ENCODE results near the gene SPTB. TPM values are rescaled to one million over a fixed set of nuclear protein-coding genes. Genes with fewer than 3 reads are reported as not detected.

The SPTB gene
- total and polyA plus RNA-seq, 8 donors: under 0.01 to 3.5 (median 0.55) TPM; not detected in 2

DNA sequence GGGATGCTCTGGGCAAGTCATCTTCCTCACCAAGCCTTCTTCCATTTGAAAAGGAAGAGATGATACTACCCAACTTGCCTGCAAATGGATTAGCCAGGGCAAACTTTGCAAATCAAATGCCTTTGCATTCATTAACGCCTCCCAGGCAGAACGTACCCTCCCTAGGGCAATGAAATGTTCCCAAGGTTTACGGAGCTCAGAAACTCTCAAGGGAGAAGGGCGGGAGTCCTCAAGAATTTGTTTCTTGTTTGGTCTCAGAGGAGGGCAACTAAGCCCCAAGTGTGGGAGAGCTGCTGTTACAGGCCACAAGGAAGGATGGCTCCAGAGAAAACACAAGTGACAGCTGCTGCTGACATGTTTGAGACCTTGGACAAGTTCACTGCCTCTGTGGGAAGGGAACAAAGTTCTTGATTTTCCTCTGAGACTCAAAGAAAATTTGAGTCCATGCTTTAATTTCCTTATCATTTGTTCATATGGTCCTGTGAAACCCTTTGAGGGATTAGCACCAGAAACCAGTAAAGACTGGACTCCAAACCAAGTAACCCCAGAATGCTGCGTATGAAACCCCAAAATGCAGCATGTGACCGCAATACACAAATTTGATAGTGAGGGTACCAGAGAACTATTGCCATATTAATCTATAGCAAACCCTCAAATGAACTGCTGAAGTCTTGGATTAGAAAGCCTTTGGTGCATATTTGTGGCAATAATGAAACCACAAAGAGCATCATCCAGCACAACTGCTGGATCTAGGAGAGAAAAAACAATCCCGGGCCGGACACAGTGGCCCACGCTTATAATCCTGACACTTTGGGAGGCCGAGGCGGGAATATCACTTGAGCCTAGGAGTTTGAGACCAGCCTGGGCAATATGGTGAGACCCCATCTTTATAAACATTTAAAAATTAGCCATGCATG lies 22.9 kb downstream of the SPTB start:
- no peaks in the 10 kb centered on the region for H3K4me1 ChIP-seq
- intact Hi-C loops (cut with DNase I; ENCODE audit: low total_unique reads): no loop called here
- no peaks in the 10 kb centered on the region for H3K36me3 ChIP-seq
- H3K4me3 ChIP-seq: no peak overlapping the region
- WGBS, 5 donors: 76 to 82% (median 79%) methylated on average over 11 of the region's 11 CpGs
- DNase-seq: no peak
- H3K9me3 ChIP-seq: no peaks in the 10 kb centered on the region
- peaks cover 0 to 31% (median 0%) of the 10 kb centered on the region in 3 donors for H3K27me3 ChIP-seq
- TF ChIP-seq EP300 (IDR thresholded peaks at IDR 0.05) (no peak), POLR2AphosphoS5 (IDR thresholded peaks at IDR 0.05) (no peak), POLR2A (IDR thresholded peaks at IDR 0.05) (no peak)
- TF ChIP-seq, protein P1, sequence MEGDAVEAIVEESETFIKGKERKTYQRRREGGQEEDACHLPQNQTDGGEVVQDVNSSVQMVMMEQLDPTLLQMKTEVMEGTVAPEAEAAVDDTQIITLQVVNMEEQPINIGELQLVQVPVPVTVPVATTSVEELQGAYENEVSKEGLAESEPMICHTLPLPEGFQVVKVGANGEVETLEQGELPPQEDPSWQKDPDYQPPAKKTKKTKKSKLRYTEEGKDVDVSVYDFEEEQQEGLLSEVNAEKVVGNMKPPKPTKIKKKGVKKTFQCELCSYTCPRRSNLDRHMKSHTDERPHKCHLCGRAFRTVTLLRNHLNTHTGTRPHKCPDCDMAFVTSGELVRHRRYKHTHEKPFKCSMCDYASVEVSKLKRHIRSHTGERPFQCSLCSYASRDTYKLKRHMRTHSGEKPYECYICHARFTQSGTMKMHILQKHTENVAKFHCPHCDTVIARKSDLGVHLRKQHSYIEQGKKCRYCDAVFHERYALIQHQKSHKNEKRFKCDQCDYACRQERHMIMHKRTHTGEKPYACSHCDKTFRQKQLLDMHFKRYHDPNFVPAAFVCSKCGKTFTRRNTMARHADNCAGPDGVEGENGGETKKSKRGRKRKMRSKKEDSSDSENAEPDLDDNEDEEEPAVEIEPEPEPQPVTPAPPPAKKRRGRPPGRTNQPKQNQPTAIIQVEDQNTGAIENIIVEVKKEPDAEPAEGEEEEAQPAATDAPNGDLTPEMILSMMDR (IDR thresholded peaks at IDR 0.05): no peak
- no peak overlapping the region for H3K27ac ChIP-seq

DNA sequence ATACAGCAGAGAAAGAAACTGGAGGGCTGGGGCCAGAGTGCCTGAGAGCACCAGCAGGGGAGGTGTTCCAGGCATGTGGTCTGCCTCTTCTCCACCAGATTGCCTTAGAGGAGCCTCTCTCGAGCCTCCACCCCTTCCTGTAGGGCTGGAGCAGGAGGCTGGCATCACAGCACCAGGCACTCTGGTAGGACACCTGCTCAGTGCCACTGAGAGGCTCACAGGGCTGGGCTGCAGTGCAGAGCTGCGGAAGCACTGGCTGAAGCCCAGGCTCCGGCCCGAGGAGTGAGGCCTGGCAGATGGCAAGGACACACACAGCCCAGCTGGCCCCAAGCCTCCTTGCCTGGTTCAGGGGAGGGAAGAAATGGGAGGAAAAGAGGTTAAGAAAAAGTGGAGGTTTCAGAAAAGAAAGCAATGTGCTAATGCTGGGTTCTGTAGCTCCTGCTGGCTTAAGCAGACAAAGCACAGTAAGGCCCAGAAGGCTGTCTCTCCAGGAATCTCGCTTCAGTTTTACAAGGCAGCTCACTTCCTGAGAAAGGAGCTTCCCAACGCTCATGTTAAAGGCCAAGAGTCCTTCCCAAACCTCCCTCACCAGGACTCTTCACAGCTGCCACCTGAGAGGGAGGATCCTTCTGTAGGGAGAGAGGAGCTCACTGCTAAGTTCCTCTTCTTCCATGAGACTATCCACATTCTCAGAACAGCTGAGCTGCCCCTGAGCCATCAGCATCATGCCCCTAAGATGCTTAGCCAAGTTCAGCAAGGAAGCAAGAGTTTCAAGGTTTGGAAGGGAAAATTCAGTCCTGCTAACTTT lies 23.8 kb downstream of the SPTB start:
- 55 to 65% (median 61%) methylated on average over 6 of the region's 6 CpGs for WGBS, 5 donors

DNA sequence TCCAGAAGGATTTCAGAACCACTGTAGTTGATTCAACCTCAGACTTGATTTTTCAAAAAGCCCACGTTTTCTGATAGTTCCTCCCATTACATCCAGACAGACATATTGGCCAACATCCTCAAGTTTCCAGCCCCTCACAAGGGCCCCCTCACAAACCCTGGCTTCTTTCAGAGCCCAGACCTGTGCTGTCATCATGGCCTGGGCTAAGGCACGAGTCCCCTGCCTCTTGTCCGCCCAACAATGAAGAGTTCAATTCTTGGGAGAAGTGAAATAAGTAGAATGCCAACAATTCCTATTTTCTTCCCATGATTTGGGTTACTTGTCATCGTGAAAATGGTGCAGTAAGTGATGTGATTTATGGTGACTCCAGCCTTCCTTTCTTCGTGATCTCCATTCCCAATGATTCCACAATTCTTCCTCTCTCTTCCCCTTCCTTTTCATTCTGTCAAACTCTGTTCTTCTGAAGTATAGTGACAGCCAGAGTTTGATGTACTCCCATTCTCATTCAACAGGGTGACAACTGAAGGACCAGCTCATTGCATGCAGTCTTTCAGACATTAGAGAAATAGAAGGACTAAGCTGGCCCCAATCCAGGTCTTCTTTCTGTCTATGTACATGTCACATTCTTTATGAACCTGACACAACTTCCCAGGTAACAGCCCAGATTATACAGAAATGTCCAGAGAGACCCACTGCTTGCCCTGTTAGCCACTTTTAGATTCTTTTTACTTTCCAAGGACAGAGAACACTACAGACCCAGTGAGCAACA lies 29.2 kb downstream of the SPTB start:
- H3K4me1 ChIP-seq: no peaks in the 10 kb centered on the region
- H3K9me3 ChIP-seq: no peaks in the 10 kb centered on the region
- WGBS, 5 donors: 70 to 83% (median 82%) methylated on average over 5 of the region's 5 CpGs
- H3K27ac ChIP-seq: no peak overlapping the region
- H3K4me3 ChIP-seq: no peak overlapping the region
- H3K36me3 ChIP-seq: no peaks in the 10 kb centered on the region
- DNase-seq: no peak
- intact Hi-C loops (cut with DNase I; ENCODE audit: low total_unique reads): no loop called here
- TF ChIP-seq, protein P1 (IDR thresholded peaks at IDR 0.05): no peak
- TF ChIP-seq POLR2A (IDR thresholded peaks at IDR 0.05) (no peak), EP300 (IDR thresholded peaks at IDR 0.05) (no peak), POLR2AphosphoS5 (IDR thresholded peaks at IDR 0.05) (no peak)
- peaks cover 0 to 39% (median 0%) of the 10 kb centered on the region in 3 donors for H3K27me3 ChIP-seq

More for the DNA sequence above, 23.8 kb downstream of the SPTB start:
- TF ChIP-seq, protein P1 (IDR thresholded peaks at IDR 0.05): no peak
- TF ChIP-seq POLR2AphosphoS5 (IDR thresholded peaks at IDR 0.05) (no peak), POLR2A (IDR thresholded peaks at IDR 0.05) (no peak), EP300 (IDR thresholded peaks at IDR 0.05) (no peak)
- Histone ChIP-seq H3K9me3 (no peaks in the 10 kb centered on the region), H3K4me3 (no peak overlapping the region), H3K27me3 (peaks cover 0 to 31% (median 0%) of the 10 kb centered on the region in 3 donors), H3K27ac (no peak overlapping the region), H3K36me3 (no peaks in the 10 kb centered on the region), H3K4me1 (no peaks in the 10 kb centered on the region)
- no peak for DNase-seq
- intact Hi-C loops (cut with DNase I; ENCODE audit: low total_unique reads): no loop called here

DNA sequence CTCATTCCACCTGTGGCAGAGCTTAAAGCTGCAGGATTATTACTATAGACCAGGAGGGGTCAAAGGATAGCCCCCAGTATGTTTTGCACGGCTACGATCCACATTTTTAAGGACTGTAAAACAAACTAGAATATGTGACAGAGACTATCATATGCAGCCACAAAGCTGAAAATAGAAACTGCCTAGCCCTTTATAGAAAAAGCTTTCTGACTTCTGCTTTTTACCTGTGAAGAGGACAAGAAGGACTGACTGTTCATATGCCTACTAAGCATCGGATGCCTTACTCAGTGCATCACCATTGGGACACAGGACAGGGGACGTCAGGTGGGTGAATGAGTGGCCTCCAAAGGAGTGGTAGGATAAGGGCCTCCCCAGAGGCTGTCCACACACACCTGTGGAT lies 29.8 kb downstream of the SPTB start:
- Histone ChIP-seq H3K4me3 (no peak overlapping the region), H3K9me3 (no peaks in the 10 kb centered on the region), H3K4me1 (no peaks in the 10 kb centered on the region), H3K27me3 (peaks cover 0 to 45% (median 0%) of the 10 kb centered on the region in 3 donors), H3K27ac (no peak overlapping the region), H3K36me3 (no peaks in the 10 kb centered on the region)
- TF ChIP-seq POLR2AphosphoS5 (IDR thresholded peaks at IDR 0.05) (no peak), EP300 (IDR thresholded peaks at IDR 0.05) (no peak), POLR2A (IDR thresholded peaks at IDR 0.05) (no peak)
- TF ChIP-seq, protein P1 (IDR thresholded peaks at IDR 0.05): no peak
- DNase-seq: no peak
- WGBS, 5 donors: 87 to 95% (median 90%) methylated on average over 4 of the region's 4 CpGs
- intact Hi-C loops (cut with DNase I; ENCODE audit: low total_unique reads): no loop called here
